ENCODE measurements around the gene OR4F17. TPM values are rescaled to one million over a fixed set of nuclear protein-coding genes. Genes with fewer than 3 reads are reported as not detected.
"Not testable (repeated sequence)": the region's sequence is repeated elsewhere in the genome, so short reads cannot be mapped to it uniquely, and the experiment has no call there.

Gene OR4F17, protein sequence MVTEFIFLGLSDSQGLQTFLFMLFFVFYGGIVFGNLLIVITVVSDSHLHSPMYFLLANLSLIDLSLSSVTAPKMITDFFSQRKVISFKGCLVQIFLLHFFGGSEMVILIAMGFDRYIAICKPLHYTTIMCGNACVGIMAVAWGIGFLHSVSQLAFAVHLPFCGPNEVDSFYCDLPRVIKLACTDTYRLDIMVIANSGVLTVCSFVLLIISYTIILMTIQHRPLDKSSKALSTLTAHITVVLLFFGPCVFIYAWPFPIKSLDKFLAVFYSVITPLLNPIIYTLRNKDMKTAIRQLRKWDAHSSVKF
- not detected in 2 replicates for polyA plus RNA-seq (2014; cell fraction: cytosol; rRNA removed)
- not detected in 2 replicates for polyA plus RNA-seq (2014; cell fraction: nucleus; rRNA removed)

DNA sequence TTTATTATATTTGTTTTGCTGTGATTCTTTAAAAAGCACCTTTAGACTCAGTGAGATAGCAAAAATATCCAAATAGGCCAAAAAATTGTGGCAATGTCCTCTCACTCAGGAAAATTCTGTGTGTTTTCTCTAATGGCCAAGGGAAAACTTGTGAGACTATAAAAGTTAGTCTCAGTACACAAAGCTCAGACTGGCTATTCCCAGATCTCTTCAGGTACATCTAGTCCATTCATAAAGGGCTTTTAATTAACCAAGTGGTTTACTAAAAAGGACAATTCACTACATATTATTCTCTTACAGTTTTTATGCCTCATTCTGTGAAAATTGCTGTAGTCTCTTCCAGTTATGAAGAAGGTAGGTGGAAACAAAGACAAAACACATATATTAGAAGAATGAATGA, at the start of gene OR4F17:
Gene OR4F17 (plus strand): TSS at position 301 of the 400 bp plus-strand sequence. CDS start 3,575 bp downstream, outside the sequence.
- not testable (repeated sequence) for DNase-seq (ENCODE audit: low spot score)

DNA sequence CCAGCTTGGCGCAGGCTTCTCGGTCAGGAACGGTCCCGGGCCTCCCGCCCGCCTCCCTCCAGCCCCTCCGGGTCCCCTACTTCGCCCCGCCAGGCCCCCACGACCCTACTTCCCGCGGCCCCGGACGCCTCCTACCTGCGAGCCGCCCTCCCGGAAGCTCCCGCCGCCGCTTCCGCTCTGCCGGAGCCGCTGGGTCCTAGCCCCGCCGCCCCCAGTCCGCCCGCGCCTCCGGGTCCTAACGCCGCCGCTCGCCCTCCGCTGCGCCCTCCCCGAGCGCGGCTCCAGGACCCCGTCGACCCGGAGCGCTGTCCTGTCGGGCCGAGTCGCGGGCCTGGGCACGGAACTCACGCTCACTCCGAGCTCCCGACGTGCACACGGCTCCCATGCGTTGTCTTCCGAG, 36.1 kb upstream of the OR4F17 start:
- DNase-seq (ENCODE audit: low spot score): not testable (repeated sequence)

DNA sequence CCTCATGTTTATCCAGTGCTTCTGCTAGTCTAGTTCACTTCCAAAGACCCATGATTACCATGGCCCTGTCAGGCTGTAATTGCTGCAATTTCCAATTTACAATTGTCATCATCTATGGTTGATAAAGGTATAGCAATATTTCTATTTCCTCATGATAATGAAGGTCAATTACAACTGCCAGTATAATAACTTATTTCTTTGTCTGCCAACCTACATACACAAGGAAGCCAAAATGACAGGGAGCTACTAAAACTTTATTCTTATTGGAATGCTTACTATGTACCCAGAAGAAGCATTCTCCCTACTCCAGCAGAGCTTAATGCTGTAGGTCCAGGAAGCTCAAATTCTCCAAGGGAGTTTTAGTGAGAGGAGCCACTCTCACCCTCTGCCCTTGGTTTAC, 24.0 kb upstream of the OR4F17 start:
- not testable (repeated sequence) for DNase-seq (ENCODE audit: low spot score)

DNA sequence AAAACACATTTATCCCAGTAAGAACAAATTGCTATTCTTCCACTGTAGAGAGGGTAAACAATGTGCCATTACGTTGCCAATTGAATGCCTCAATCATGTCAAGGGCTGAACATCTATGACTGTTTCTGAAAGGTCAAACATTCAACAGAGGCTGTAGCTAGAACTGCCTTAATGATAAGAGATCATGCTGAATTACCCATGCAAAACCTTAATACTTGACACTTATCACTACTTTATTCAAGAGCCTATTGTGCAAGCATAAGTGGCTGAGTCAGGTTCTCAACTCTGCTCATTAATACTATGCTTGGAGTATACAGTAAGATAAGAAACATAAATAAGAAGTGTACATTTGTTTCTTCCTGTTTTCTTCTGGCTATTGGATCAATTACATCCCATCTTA, 23.3 kb upstream of the OR4F17 start:
- not testable (repeated sequence) for DNase-seq (ENCODE audit: low spot score)

DNA sequence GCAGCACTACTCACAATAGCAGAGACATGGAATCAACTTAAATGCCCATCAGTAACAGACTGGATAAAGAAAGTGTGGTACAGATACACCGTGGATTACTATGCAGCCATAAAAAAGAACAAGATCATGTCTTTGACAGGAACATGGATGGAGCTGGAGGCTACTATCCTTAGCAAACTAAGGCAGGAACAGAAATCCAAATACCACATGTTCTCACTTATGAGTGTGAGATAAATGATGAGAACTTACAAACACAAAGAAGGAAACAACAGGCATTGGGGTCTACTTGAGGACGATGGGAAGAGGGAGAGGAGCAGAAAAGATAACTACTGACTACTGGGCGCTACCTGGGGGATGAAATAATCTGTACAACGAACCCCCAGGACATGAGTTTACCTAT, 16.2 kb upstream of the OR4F17 start:
- not testable (repeated sequence) for DNase-seq (ENCODE audit: low spot score)

DNA sequence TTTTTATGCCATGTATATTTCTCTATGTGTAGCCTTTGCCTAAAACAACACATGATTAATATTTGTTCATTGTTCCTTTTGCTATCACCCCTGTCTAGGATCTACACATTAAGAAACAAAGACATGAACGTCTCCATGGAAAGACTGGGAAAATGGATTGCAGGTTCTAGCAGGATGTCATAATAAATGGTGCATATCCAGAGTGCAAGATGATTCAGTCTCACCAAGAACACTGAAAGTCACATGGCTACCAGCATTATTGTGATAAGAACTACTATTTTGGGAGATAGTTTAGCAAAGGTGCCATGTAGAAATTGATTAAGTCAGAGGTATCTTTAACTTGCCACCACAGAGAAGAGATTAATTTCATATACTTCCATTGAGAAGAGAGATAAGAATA, 12.1 kb upstream of the OR4F17 start:
- DNase-seq (ENCODE audit: low spot score): not testable (repeated sequence)

DNA sequence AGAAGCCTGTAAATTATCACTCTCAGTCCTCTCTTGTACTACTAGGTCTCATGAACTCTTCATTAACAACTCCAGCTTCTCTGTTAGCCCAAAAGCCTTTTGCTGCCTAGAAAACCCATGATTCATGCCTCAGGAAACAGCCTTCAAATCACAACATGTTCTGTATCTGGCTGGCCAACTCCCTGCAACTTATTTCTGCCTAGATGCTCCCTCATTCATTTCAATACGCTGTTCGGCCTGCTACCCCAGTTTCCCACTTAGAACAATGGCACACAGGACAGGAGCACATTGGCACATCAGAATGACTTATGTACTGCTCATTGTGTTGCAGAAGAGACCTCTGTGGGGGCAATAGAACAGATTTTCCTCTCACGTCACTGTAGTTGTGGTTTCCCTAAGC, 9.3 kb upstream of the OR4F17 start:
- not testable (repeated sequence) for DNase-seq (ENCODE audit: low spot score)

DNA sequence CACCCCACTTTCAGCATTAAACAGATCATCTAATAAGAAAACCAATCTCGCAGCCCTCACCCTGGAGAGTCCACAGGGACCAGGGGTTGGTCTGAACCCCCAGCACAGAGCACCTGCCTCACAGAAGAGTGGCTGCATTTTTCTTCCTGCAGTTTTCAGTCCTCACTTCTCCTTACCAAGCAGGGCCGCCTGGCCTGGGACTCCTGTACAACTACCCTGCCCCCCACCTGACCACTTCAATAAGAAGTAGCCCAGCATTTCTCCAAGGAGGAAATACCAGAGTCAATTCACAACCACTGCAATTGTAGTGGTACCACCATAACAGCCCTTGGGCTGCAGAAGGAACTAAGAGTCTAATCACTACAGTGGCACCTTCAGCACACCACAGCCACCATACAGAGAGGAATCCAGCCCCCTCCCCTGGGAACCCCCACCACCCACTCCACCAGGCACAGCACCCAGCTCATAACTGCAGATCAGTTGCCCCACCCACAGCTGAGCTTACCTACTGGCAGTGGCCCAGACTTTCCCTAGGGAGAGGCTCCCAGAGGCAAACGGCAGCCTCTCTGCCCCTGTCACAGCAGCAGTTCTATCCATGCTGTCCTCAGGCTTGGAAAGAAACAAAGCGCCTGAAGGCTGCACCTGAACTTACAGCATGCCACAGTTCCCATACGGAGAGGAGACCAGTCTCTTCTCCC, 13.7 kb downstream of the OR4F17 start:
- DNase-seq (ENCODE audit: low spot score): not testable (repeated sequence)
